H1 (cell line): Measurements from ENCODE around the gene DPYD. TPM values are rescaled to one million over a fixed set of nuclear protein-coding genes. Genes with fewer than 3 reads are reported as not detected.

Source experiments
- CTCF ChIA-PET: fragments of 300-600 bp; sonication (Branson Sonifier 250); formaldehyde crosslinking; loops from one replicate; lab custom pipeline; 2021; ENCODE audit not compliant: partially characterized antibody; lab: Charles Lee
- POLR2A ChIA-PET: fragments of 300-600 bp; sonication (Branson Sonifier 250); formaldehyde crosslinking; loops from one replicate; lab custom pipeline; 2021; ENCODE audit warnings: inconsistent platforms; ENCODE audit not compliant: partially characterized antibody; lab: Charles Lee
- DNase-seq, 2 experiments: peaks; one replicate each; pipeline versions ENCODE4 v3.0.0 to v3.0.0-alpha.2; 2010 to 2022; ENCODE audit warnings: low spot score in 2 of 2, low read depth in 1 of 2, mixed read lengths in 1 of 2
- FAIRE-seq: peaks from 2 replicates; lab custom pipeline; 2011; peaks lifted over from hg19 to GRCh38; lab: Jason Lieb, UNC
- H2AFZ ChIP-seq: 2 replicates; pipeline ENCODE4 v1.8.1; 2012; ENCODE audit warnings: low read length, inconsistent platforms
- H2AK5ac ChIP-seq: 2 replicates; pipeline ENCODE4 v1.6.1; 2013; ENCODE audit warnings: low read depth, low read length
- H2BK120ac ChIP-seq: replicated peaks from 2 replicates; pipeline ENCODE3; 2013; ENCODE audit warnings: low read depth, low read length, inconsistent platforms
- H2BK12ac ChIP-seq: 2 replicates; pipeline ENCODE4 v1.6.1; 2013; ENCODE audit warnings: low read depth, low read length
- H2BK15ac ChIP-seq: 2 replicates; pipeline ENCODE4 v1.6.1; 2013; ENCODE audit warnings: low read length
- H2BK20ac ChIP-seq: 2 replicates; pipeline ENCODE4 v1.6.1; 2013; ENCODE audit warnings: low read length
- H2BK5ac ChIP-seq: 2 replicates; pipeline ENCODE4 v1.6.1; 2013; ENCODE audit warnings: low read depth, low read length
- H3K14ac ChIP-seq: 2 replicates; pipeline ENCODE4 v1.6.1; 2013; ENCODE audit warnings: inconsistent platforms; ENCODE audit not compliant: insufficient read length
- H3K18ac ChIP-seq: 2 replicates; pipeline ENCODE4 v1.6.1; 2013; ENCODE audit warnings: low read length; ENCODE audit errors: extremely low read depth
- H3K23ac ChIP-seq: 2 replicates; pipeline ENCODE4 v1.6.1; 2013; ENCODE audit warnings: inconsistent platforms; ENCODE audit not compliant: insufficient read length
- H3K23me2 ChIP-seq: 2 replicates; pipeline ENCODE4 v1.6.1; 2013; ENCODE audit warnings: low read depth, low read length
- H3K27ac ChIP-seq: 2 replicates; pipeline ENCODE4 v1.6.1; 2011; ENCODE audit warnings: low read depth, low read length, inconsistent platforms
- H3K27me3 ChIP-seq, 4 experiments: replicated peaks in 1 of 4; 1 replicate in 1 of 4; 2 replicates in 3 of 4; pipeline versions ENCODE4 v1.6.1 to v1.8.1; 2011 to 2013; ENCODE audit warnings: low read length in 3 of 4, mild to moderate bottlenecking in 3 of 4, inconsistent platforms in 2 of 4, mixed read lengths in 2 of 4, moderate library complexity in 1 of 4; ENCODE audit not compliant: control insufficient read depth in 3 of 4, insufficient read depth in 3 of 4; ENCODE audit errors: extremely low read depth in 1 of 4
- H3K36me3 ChIP-seq, 4 experiments: 2 replicates each; pipeline versions ENCODE4 v1.6.1 to v1.8.1; 2011 to 2013; ENCODE audit warnings: mild to moderate bottlenecking in 4 of 4, low read length in 3 of 4, moderate library complexity in 2 of 4, control low read depth in 1 of 4, inconsistent platforms in 1 of 4; ENCODE audit not compliant: insufficient read depth in 4 of 4, control insufficient read depth in 2 of 4
- H3K4ac ChIP-seq: replicated peaks from 2 replicates; pipeline ENCODE3; 2013; ENCODE audit warnings: low read length, low read depth, mixed read lengths, inconsistent platforms; ENCODE audit not compliant: insufficient read length
- H3K4me1 ChIP-seq, 4 experiments: replicated peaks in 1 of 4; 1 replicate in 1 of 4; 2 replicates in 3 of 4; pipeline versions ENCODE4 v1.6.1 to v1.8.1; 2011 to 2013; ENCODE audit warnings: low read length in 3 of 4, inconsistent platforms in 2 of 4, mixed read lengths in 1 of 4; ENCODE audit not compliant: insufficient read depth in 4 of 4, control insufficient read depth in 3 of 4
- H3K4me2 ChIP-seq, 2 experiments: 2 replicates each; pipeline versions ENCODE4 v1.6.1 to v1.8.1; 2011 to 2013; ENCODE audit warnings: low read depth in 2 of 2, low read length in 2 of 2, control low read depth in 1 of 2, inconsistent platforms in 1 of 2, mild to moderate bottlenecking in 1 of 2; ENCODE audit not compliant: insufficient read depth in 1 of 2
- H3K4me3 ChIP-seq, 4 experiments: fragments of 200-600, 300-600 bp in 1 of 4; sonication (generic), shearing (Covaris generic), sonication (Bioruptor Twin) in 1 of 4; 2 replicates each; pipeline versions ENCODE4 v1.5.1 to v1.8.1; 2011 to 2016; ENCODE audit warnings: low read length in 4 of 4, low read depth in 3 of 4, control low read depth in 2 of 4, inconsistent platforms in 2 of 4, mild to moderate bottlenecking in 2 of 4, mixed read lengths in 1 of 4, moderate library complexity in 1 of 4; ENCODE audit not compliant: insufficient read depth in 2 of 4; ENCODE audit errors: extremely low read depth in 1 of 4
- H3K56ac ChIP-seq: replicated peaks from 2 replicates; pipeline ENCODE3; 2013; ENCODE audit warnings: low read depth, mild to moderate bottlenecking, mixed read lengths, low read length, inconsistent platforms; ENCODE audit not compliant: insufficient read length
- H3K79me1 ChIP-seq: 2 replicates; pipeline ENCODE4 v1.6.1; 2013; ENCODE audit warnings: low read depth, low read length, control low read depth
- H3K79me2 ChIP-seq, 2 experiments: 2 replicates each; pipeline versions ENCODE4 v1.6.1 to v1.8.1; 2012 to 2013; ENCODE audit warnings: low read length in 2 of 2, mild to moderate bottlenecking in 2 of 2, inconsistent platforms in 1 of 2; ENCODE audit not compliant: insufficient read depth in 2 of 2, control insufficient read depth in 1 of 2
- H3K9ac ChIP-seq, 4 experiments: replicated peaks in 1 of 4; 1 replicate in 1 of 4; 2 replicates in 3 of 4; pipeline versions ENCODE4 v1.6.1 to v1.8.1; 2011 to 2013; ENCODE audit warnings: low read depth in 3 of 4, low read length in 3 of 4, control low read depth in 2 of 4, mild to moderate bottlenecking in 2 of 4, moderate library complexity in 2 of 4, inconsistent platforms in 1 of 4; ENCODE audit errors: extremely low read depth in 1 of 4
- H3K9me3 ChIP-seq, 2 experiments: 2 replicates each; pipeline versions ENCODE4 v1.6.1 to v1.8.1; 2012 to 2013; ENCODE audit warnings: mild to moderate bottlenecking in 2 of 2, moderate library complexity in 2 of 2, control low read depth in 1 of 2, inconsistent platforms in 1 of 2, low read depth in 1 of 2, low read length in 1 of 2, mixed read lengths in 1 of 2; ENCODE audit not compliant: insufficient read depth in 2 of 2
- H4K20me1 ChIP-seq, 2 experiments: replicated peaks in 1 of 2; 2 replicates each; pipeline versions ENCODE3 to v1.8.1; 2011 to 2013; ENCODE audit warnings: inconsistent platforms in 2 of 2, low read length in 2 of 2, mild to moderate bottlenecking in 1 of 2; ENCODE audit not compliant: insufficient read depth in 2 of 2, control insufficient read depth in 1 of 2
- H4K5ac ChIP-seq: 2 replicates; pipeline ENCODE4 v1.6.1; 2013; ENCODE audit warnings: low read length, low read depth, mixed read lengths, inconsistent platforms; ENCODE audit not compliant: insufficient read length
- H4K8ac ChIP-seq: 2 replicates; pipeline ENCODE4 v1.8.0; 2013; ENCODE audit warnings: mild to moderate bottlenecking, moderate library complexity, low read length, inconsistent platforms; ENCODE audit not compliant: insufficient read depth; ENCODE audit errors: extremely low read depth
- H4K91ac ChIP-seq: replicated peaks from 2 replicates; pipeline ENCODE3; 2013; ENCODE audit warnings: low read length, mixed read lengths, inconsistent platforms; ENCODE audit not compliant: insufficient read length
- BCL11A ChIP-seq, 2 experiments: IDR thresholded peaks; one replicate each; pipeline ENCODE4 v1.6.1; 2011; ENCODE audit warnings: low read depth in 2 of 2, low read length in 2 of 2, mild to moderate bottlenecking in 2 of 2
- CHD1 ChIP-seq: IDR thresholded peaks from 2 replicates; pipeline ENCODE4 v1.6.1; 2012; ENCODE audit warnings: low read depth, low read length, improper control_type of control experiment
- CREB1 ChIP-seq: IDR thresholded peaks from 2 replicates; pipeline ENCODE4 v1.6.1; 2012; ENCODE audit warnings: inconsistent platforms
- CTBP2 ChIP-seq: IDR thresholded peaks from 2 replicates; pipeline ENCODE4 v1.7.0; 2011; ENCODE audit warnings: borderline replicate concordance, mild to moderate bottlenecking, moderate library complexity, mixed read lengths, low read length; ENCODE audit not compliant: insufficient read depth, insufficient read length
- E2F6 ChIP-seq: IDR thresholded peaks from 2 replicates; pipeline ENCODE4 v1.6.1; 2012; ENCODE audit warnings: inconsistent platforms
- GABPA ChIP-seq: IDR thresholded peaks from 2 replicates; pipeline ENCODE4 v1.6.1; 2011; ENCODE audit warnings: mild to moderate bottlenecking, low read length, moderate library complexity, borderline replicate concordance; ENCODE audit not compliant: insufficient read depth
- MAX ChIP-seq: IDR thresholded peaks from 2 replicates; pipeline ENCODE4 v1.6.1; 2012; ENCODE audit warnings: inconsistent platforms
- RAD21 ChIP-seq, 2 experiments: IDR thresholded peaks in 1 of 2; conservative IDR thresholded peaks in 1 of 2; 2 replicates each; pipeline ENCODE4 v1.6.1; 2011; ENCODE audit warnings: low read depth in 2 of 2, low read length in 2 of 2, improper control_type of control experiment in 1 of 2, inconsistent platforms in 1 of 2, mild to moderate bottlenecking in 1 of 2, moderate library complexity in 1 of 2
- SUZ12 ChIP-seq: fragments of 200-600 bp; sonication (generic); IDR thresholded peaks from 2 replicates; pipeline ENCODE4 v1.6.1; 2012; ENCODE audit warnings: mild to moderate bottlenecking, inconsistent platforms, low read length, moderate library complexity, mixed read lengths
- TAF7 ChIP-seq: optimal IDR thresholded peaks from 2 replicates; pipeline ENCODE3; 2011; ENCODE audit warnings: low read depth, mild to moderate bottlenecking, inconsistent platforms, low read length, moderate library complexity, borderline replicate concordance
- YY1 ChIP-seq: IDR thresholded peaks from 2 replicates; pipeline ENCODE4 v1.6.1; 2011; ENCODE audit warnings: low read depth, mild to moderate bottlenecking, low read length
- WGBS, 2 experiments: shearing (Covaris generic) in 1 of 2; methylation state at CpG; one replicate each; pipeline versions ENCODE4 v1.1.6 to v1.1.7; 2013 to 2015; ENCODE audit warnings: low lambda C conversion rate in 2 of 2, mixed read lengths in 2 of 2, inconsistent platforms in 1 of 2, low coverage in 1 of 2, missing lambda C conversion rate in 1 of 2; ENCODE audit not compliant: insufficient replicate concordance in 2 of 2, insufficient coverage in 1 of 2, insufficient read length in 1 of 2; ENCODE audit errors: extremely low coverage in 1 of 2, missing lambda C conversion rate in 1 of 2; 5-methylcytosine and 5-hydroxymethylcytosine counted together
- polyA plus RNA-seq, 7 experiments: library from polyadenylated mRNA; depleted of rRNA in 3 of 7; stranded (reverse) in 5 of 7; unstranded in 2 of 7; fragments of >200 nt in 5 of 7; fragments of 200-250 nt in 2 of 7; gene quantifications; 1 replicate in 5 of 7; 2 replicates in 1 of 7; 4 replicates in 1 of 7; pipeline versions ENCODE4 v1.2.1 to v1.2.3, GENCODE V29; 2011 to 2013; ENCODE audit warnings: missing spikeins in 2 of 7, mixed read lengths in 2 of 7
- total RNA-seq: library from RNA; stranded (reverse); fragmentation: NEBNext Ultra II Directional; extraction: Animal tissue kit (Norgen Biotek cat#: 25700); gene quantifications from 2 replicates; pipeline ENCODE4 v1.2.1, GENCODE V29; 2021

Gene DPYD
- total and polyA plus RNA-seq, 2 of the 8 experiments (the other 6 are each of a cell fraction or from before 2014, with no cell fraction given) = 0.29 to 0.73 TPM

DNA sequence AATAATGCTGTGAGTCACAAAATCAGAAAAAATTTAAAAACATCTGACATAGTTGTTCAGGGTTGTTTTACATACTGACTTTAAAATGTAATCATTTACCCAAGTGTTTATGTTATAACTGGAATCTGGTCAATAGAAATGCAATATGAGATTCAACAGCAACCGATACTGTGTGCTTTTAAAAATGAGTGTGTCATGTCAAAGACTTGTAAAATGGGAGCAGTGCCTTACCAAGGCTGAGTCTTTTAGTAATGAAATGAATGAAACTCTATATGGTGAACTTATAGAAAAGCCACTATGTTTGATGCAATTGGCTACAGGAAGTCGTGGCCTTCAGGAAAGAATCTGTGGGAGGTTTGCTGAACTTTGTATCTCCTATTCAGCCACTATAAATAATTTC, 570.2 kb downstream of the DPYD start:
- no peaks in the 10 kb centered on the region for H3K9me3 ChIP-seq
- H2BK5ac ChIP-seq = no peak overlapping the region
- H4K91ac ChIP-seq = no peak overlapping the region
- H3K4ac ChIP-seq = no peak overlapping the region
- H2BK120ac ChIP-seq = no peak overlapping the region
- no peak overlapping the region for H2BK12ac ChIP-seq
- H3K79me1 ChIP-seq = no peaks in the 10 kb centered on the region
- H3K27me3 ChIP-seq = no peaks in the 10 kb centered on the region
- ChIA-PET CTCF (interaction anchor here (0.6 kb wide), 1 partner anchor 150 kb away, joined by 3 read pairs; no protein-coding TSS in a partner anchor), POLR2A (no interaction called here)
- H3K27ac ChIP-seq = no peak overlapping the region
- H4K5ac ChIP-seq = no peak overlapping the region
- no peak overlapping the region for H3K18ac ChIP-seq
- 100% methylated on average over 2 of the region's 2 CpGs; no CpG with 5 or more reads in 1 of the 2 experiments for WGBS, 2 experiments
- no peak overlapping the region for H3K14ac ChIP-seq
- no peak overlapping the region for H4K8ac ChIP-seq
- no peak overlapping the region for H2AFZ ChIP-seq
- no peak for TF ChIP-seq TAF7
- TF ChIP-seq SUZ12 = no peak
- no peak for TF ChIP-seq CTBP2
- TF ChIP-seq E2F6 = no peak
- TF ChIP-seq BCL11A (IDR thresholded peaks at IDR 0.05; ENCODE audit: low read depth in 2 of 2, low read length in 2 of 2) = no peak
- TF ChIP-seq CHD1 = no peak
- no peak for TF ChIP-seq RAD21 (IDR thresholded peaks at IDR 0.05 in 1 of 2, conservative IDR thresholded peaks at IDR 0.05 in 1 of 2; ENCODE audit: low read depth in 2 of 2, low read length in 2 of 2)
- no peak for TF ChIP-seq CREB1
- no peak for TF ChIP-seq MAX
- no peak for TF ChIP-seq GABPA
- TF ChIP-seq YY1 = no peak
- TF ChIP-seq, all 59 proteins: peak for 0
- Histone ChIP-seq H3K36me3 (no peaks in the 10 kb centered on the region), H3K4me3 (no peak overlapping the region), H3K23ac (no peak overlapping the region), H3K56ac (no peak overlapping the region), H3K23me2 (no peaks in the 10 kb centered on the region), H3K4me1 (peaks cover 0 to 3% (median 0%) of the 10 kb centered on the region in 4 experiments; a peak in 2 of 7 replicates), H2BK20ac (no peak overlapping the region), H4K20me1 (no peaks in the 10 kb centered on the region), H3K4me2 (no peak overlapping the region), H3K9ac (no peak overlapping the region), H2AK5ac (no peak overlapping the region), H2BK15ac (no peak overlapping the region), H3K79me2 (no peaks in the 10 kb centered on the region)
- no peak for FAIRE-seq
- no peak for DNase-seq
